HAP-1 (cell line): ENCODE data around the gene MS4A3.
A peak's percentile ranks its signal among the peaks of the same experiment; 100 is the strongest.
"Not testable (repeated sequence)": the region's sequence is repeated elsewhere in the genome, so short reads cannot be mapped to it uniquely, and the experiment has no call there.

Source experiments
- DNase-seq, 2 experiments: peaks; one replicate each; pipeline ENCODE4 v3.0.0-alpha.2; 2016 to 2020; ENCODE audit warnings: low spot score in 2 of 2
- H3K27me3 ChIP-seq: fragments of 250-450 bp; sonication (Bioruptor Pico); 2 replicates; pipeline ENCODE4 v1.5.1; 2020; ENCODE audit warnings: low read depth, mild to moderate bottlenecking, moderate library complexity
- H3K36me3 ChIP-seq: fragments of 250-450 bp; sonication (Bioruptor Pico); replicated peaks from 2 replicates; pipeline ENCODE4 v1.5.1; 2020; ENCODE audit warnings: mild to moderate bottlenecking
- H3K4me1 ChIP-seq: fragments of 250-450 bp; sonication (Bioruptor Pico); 2 replicates; pipeline ENCODE4 v1.5.1; 2020; ENCODE audit warnings: mild to moderate bottlenecking
- H3K4me3 ChIP-seq: fragments of 250-450 bp; sonication (Bioruptor Pico); 2 replicates; pipeline ENCODE4 v1.5.1; 2020; ENCODE audit warnings: mild to moderate bottlenecking, moderate library complexity
- H3K9me3 ChIP-seq: fragments of 250-450 bp; sonication (Bioruptor Pico); 2 replicates; pipeline ENCODE4 v1.5.1; 2020; ENCODE audit warnings: mild to moderate bottlenecking, moderate library complexity
- in situ Hi-C: fragments of 300-500 bp; cut with MboI; formaldehyde crosslinking; loops from 3 replicates; pipeline ENCODE4 v1.14.3; 2020; ENCODE audit warnings: low sequenced_read_pairs, inconsistent platforms, mixed read lengths

MS4A3 gene

GRCh38 chr11:60104471-60105115 is 48.1 kb downstream of the MS4A3 start:
- not testable (repeated sequence) for H3K4me3 ChIP-seq, H3K27me3 ChIP-seq, H3K36me3 ChIP-seq, H3K9me3 ChIP-seq
- in situ Hi-C loops = loop anchor here (25.0 kb wide), 2 partner anchors 542 to 808 kb away; partner anchors contain the start of genes PRPF19, TMEM109 and TMEM132A
- H3K4me1 ChIP-seq = peaks cover 41% of the 10 kb centered on the region
- DNase-seq = peak; percentile 60 to 90

DNA sequence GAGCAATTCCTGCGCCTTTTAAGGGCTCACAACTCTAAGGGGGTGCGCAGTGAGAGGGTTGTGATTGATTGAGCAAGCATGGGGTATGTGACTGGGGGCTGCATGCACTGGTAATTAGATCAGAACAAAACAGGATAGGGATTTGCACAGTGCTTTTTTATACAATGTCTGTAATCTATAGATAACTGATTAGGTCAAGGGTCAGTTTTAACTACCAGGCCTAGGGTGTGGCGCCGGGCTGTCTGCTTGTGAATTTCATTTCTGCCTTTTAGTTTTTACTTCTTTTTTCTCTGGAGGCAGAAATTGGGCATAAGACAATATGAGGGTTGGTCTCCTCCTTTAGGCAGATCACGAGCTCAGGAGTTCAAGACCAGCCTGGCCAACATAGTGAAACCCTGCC is 52.2 kb downstream of the MS4A3 start:
- not testable (repeated sequence) for DNase-seq, H3K9me3 ChIP-seq, H3K36me3 ChIP-seq, H3K27me3 ChIP-seq
- Histone ChIP-seq H3K4me3 (peak overlapping the region; percentile 25; the same call in 1 of the 2 replicates), H3K4me1 (peaks cover 74% of the 10 kb centered on the region)
- in situ Hi-C loops = loop anchor here (25.0 kb wide), 2 partner anchors 546 to 804 kb away; partner anchors contain the start of genes PRPF19, TMEM109 and TMEM132A

- Histone ChIP-seq H3K27me3 (no peaks in the 10 kb centered on the region), H3K36me3 (no peaks in the 10 kb centered on the region), H3K4me3 (no peak overlapping the region), H3K4me1 (peaks cover 90% of the 10 kb centered on the region), H3K9me3 (no peaks in the 10 kb centered on the region)
- DNase-seq = peak; percentile 71 to 94
- in situ Hi-C loops = loop anchor here (25.0 kb wide), 2 partner anchors 549 to 801 kb away; partner anchors contain the start of genes PRPF19, TMEM109 and TMEM132A
These were observed 55.3 kb downstream of the MS4A3 start for GRCh38 chr11:60111793-60112192.

DNA sequence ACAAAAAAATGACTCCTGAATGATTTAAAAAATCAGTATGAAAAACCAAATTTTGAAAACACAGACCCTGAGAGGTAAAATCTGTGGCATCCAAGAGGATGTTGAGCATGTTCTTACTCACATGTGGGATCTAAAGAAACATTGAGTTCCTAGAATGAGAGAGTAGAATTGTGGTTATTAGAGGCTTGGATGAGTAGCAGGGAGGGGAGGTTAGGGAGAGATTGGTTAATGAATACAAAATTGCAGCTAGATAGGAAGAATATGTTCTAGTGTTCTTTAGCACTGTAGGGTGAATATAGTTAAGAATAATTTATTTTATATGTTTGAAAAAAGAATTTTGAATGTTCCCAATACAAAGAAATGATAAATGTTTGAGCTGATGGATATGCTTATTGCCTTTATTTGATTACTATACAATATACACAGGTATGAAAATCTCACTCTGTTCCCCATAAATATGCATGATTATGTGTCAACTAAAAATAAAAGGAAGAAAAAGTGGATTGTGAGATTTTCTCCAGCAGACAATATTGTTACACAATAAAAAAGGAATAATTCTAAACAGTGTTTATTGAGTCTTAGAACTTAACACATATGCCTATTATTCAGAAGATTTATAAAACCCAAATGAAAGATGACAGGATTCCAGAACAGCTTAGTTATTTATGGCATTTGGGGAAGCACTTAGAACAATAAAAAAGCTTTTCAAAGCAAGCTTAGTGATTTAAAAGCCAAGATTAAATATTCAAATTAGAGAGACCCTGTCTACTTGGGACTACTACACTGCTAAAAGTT is 60.7 kb downstream of the MS4A3 start:
- in situ Hi-C loops = loop anchor here (25.0 kb wide), 2 partner anchors 555 to 795 kb away; partner anchors contain the start of genes PRPF19, TMEM109 and TMEM132A
- DNase-seq = peak in 1 of 2 experiments; percentile 94
- Histone ChIP-seq H3K27me3 (no peaks in the 10 kb centered on the region), H3K36me3 (no peaks in the 10 kb centered on the region), H3K9me3 (no peaks in the 10 kb centered on the region), H3K4me3 (no peak overlapping the region), H3K4me1 (peaks cover 90% of the 10 kb centered on the region)

DNA sequence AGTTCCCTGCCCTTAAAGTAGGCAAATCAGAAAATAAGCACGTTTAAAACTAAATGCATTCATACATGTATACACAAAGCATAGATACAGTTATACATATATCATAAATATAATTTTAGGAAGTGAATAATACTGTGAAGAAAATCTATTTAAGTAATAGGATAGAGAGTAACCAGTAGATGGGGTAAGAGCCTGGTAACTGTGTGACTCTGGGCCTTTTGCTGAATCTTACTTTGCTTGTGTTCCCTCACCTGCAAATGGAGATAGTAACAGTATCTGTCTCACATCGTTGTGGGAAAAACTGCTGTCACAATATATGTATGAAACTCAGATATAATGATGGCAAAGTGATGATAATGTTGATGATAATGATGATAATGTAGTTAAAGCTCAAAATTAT is 61.9 kb downstream of the MS4A3 start:
- H3K36me3 ChIP-seq = no peaks in the 10 kb centered on the region
- H3K9me3 ChIP-seq = no peaks in the 10 kb centered on the region
- peaks cover 90% of the 10 kb centered on the region for H3K4me1 ChIP-seq
- H3K27me3 ChIP-seq = no peaks in the 10 kb centered on the region
- no peak overlapping the region for H3K4me3 ChIP-seq
- in situ Hi-C loops = loop anchor here (25.0 kb wide), 2 partner anchors 556 to 794 kb away; partner anchors contain the start of genes PRPF19, TMEM109 and TMEM132A
- DNase-seq = peak in 1 of 2 experiments; percentile 56

GRCh38 chr11:60119710-60120109 is 63.2 kb downstream of the MS4A3 start:
- no peak for DNase-seq
- H3K9me3 ChIP-seq = no peaks in the 10 kb centered on the region

More at GRCh38 chr11:60119710-60120109, 63.2 kb downstream of the MS4A3 start:
- H3K36me3 ChIP-seq = no peaks in the 10 kb centered on the region
- in situ Hi-C loops = loop anchor here (25.0 kb wide), 2 partner anchors 557 to 793 kb away; partner anchors contain the start of genes PRPF19, TMEM109 and TMEM132A
- H3K4me3 ChIP-seq = no peak overlapping the region
- H3K4me1 ChIP-seq = peaks cover 90% of the 10 kb centered on the region
- no peaks in the 10 kb centered on the region for H3K27me3 ChIP-seq
